Keratinocyte (primary cell): ENCODE measurements around the gene DENND2A.

Source experiments
- CTCF ChIP-seq, 3 experiments: IDR thresholded peaks in 1 of 3; conservative IDR thresholded peaks in 1 of 3; optimal IDR thresholded peaks in 1 of 3; 2 replicates in 2 of 3; 3 replicates in 1 of 3; pipeline versions ENCODE3 to v1.5.1; 2011; ENCODE audit warnings: low read length in 3 of 3, mild to moderate bottlenecking in 3 of 3, moderate library complexity in 2 of 3, control low read depth in 1 of 3, inconsistent platforms in 1 of 3; ENCODE audit not compliant: insufficient read depth in 2 of 3; ENCODE audit errors: extremely low read depth in 1 of 3
- EZH2 ChIP-seq: IDR thresholded peaks from one replicate; pipeline ENCODE4 v1.6.1; 2012; ENCODE audit warnings: inconsistent platforms, mild to moderate bottlenecking, low read length, moderate library complexity

GRCh38 chr7:140637400-140637799 lies 3.2 kb downstream of the DENND2A start:
- TF ChIP-seq CTCF (optimal IDR thresholded peaks at IDR 0.05 in 1 of 3, IDR thresholded peaks at IDR 0.05 in 1 of 3, conservative IDR thresholded peaks at IDR 0.05 in 1 of 3; ENCODE audit: extremely low read depth in 1 of 3, insufficient read depth in 2 of 3, low read length in 3 of 3), result no peak
- no peak for TF ChIP-seq EZH2
